Measurements from ENCODE around the gene PAX5.

The PAX5 gene

DNA sequence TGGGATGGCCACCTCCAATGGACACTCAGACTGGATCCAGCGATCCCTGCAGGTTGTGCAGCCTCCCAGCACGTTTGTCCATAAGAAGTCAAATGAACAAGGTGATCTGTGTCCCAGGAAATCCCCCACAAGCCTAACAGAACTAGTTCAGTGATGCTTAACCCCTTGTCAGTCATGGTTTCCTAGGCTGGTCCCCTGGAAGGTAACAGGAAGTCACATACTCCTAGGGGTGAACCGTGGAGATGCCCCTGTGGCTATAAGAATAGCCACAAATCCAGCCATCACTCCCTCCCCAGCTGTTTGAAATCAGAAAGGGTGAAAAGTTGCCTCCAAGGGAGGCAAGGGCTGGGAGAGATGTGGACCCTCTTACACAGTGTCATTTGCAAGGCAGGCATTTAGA, 22.5 kb downstream of the PAX5 start:
- no peak for DNase-seq

DNA sequence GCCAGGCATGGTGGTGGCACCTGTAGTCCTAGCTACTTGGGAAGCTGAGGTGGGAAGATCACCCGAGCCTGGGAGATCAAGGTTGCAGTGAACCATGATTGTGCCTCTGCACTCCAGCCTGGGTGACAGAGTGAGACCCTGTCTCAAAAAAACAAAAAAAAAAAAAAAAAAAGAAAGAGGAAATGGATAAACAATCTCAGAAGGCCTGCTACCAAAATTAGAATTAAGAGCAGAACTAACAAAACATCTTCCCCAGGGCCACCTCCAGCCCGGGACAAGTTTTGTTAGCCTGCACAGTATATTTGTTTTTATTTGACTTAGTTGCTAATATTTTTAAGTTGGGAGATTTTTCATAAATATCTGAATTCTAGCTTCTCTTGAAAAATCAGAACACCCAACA, 23.1 kb downstream of the PAX5 start:
- no peak for DNase-seq

DNA sequence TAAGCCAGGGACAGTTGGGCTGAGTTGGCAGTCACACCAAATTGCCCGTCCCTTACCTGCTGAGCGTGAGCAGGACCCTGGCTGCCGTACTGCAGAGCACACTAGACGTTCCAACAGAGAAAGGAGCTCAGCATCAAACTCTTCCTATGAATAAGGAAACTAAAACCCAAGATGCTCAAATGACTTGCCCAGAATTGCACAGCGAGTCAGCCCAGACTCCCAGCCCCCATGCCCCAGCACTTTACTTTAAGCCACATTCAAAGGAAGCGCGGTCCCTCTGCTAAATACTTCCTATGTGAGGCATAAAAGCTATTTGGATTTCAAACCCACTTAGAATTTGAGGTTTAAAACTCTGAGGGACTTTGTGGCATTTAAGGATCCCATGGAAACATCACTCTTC, 23.9 kb downstream of the PAX5 start:
- no peak for DNase-seq

DNA sequence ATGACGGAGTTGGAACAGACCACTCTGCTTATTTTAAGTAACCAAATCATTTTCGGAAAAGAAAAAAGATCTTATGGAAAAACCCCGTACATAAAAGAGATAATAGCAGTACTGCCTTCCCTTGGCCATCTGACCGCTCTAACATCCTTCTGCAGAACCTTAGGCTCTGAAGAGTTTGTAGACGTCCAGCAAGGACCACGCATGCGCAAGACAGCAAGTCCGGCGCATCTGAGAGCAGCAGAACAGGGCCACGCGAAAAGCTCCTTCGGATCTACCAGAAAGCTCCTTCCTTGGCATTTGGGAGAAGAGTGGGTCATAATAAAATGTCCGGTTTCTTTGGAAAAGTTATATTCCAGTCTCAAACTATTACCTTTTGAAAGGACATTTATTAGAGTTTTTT, 26.8 kb downstream of the PAX5 start:
- DNase-seq: no peak

DNA sequence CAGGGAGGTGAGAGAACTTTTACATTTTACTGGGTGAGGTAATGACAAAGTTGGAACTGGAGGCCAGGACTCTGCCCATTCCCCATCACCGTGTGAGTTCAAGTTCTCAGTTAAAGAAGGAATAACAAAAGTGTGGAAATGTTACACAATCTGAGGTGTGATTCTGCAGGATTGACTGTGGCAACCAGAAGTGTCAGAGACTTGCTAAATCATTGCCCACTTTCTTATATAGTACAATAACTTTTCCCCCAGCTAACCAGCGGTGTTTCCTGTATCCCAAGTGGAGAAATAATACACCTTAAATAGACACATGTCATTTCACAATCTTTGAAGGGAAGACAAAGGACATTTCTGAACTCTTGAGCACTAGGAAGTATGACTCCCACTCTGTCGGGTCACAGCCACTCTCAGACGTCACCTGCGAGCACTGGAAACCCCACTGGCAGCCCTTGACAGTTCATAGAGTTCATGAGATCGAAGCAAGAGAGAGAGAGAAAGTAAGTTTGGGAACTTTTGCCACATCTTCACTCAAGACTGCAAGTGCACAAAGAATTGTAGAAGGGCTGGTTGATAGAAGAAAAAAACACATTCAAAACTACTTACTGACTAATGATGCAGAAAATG, 28.4 kb downstream of the PAX5 start:
- DNase-seq: no peak

DNA sequence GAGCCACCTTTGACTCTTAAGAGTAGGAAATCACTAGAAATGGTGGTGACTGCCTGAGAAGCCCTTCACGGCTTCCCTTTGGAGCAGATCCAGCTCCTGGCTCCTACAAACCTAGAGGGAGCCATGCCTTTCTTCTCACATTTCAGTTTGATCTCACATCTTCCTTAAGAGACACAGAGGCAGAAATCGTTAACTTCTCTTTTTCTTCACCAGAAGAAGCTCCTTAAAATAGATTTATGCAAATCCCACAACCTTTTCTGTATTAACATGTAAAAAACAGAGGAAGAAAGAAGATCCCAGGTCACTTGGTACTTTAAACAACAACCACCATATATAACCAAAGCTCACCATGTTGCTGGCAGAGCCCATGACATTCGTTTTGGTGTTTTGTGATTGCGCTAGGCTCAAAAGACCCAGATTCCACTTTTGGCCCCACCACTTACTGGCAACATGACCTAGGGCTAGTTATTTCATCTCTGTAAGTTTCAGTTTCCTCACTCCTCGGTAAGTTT, 29.6 kb downstream of the PAX5 start:
- DNase-seq: no peak

DNA sequence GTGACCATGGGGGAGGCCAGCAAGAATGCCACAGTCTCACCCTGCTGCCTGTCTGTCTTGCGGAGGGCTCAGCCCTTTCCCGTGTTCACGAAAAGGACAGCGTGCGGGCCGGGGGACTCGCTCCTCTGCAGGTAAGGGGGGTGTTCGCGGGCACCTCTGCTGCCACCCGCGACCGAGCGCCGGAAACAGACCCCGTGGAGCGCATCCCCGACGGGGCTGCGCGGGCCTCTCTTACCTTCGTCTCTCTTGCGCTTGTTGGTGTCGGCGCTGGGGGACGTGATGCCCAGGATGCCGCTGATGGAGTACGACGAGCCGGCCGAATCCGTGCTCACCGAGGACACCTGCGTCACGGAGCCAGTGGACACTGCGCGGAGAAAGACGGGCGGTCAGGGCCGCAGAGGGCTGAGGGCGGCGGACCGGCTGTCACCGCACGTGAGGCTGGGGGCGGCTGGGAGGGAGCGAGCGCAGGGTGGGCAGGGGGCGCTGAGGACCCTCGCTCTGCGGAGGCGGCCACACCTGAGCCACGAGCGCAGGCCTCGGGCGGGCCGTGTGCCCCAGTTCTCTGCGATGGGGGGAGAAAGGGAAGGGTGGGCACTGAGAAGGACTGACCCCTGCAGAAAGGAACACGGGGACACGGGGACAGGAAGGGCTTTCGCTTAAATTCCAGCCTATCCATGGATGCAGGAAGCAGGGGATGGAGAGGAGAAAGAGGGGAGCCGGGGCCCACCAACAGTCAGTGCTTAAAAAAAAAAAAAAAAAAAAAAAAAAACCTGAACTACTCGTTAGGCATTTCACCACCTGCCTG, 31.5 kb downstream of the PAX5 start:
- no peak for DNase-seq

DNA sequence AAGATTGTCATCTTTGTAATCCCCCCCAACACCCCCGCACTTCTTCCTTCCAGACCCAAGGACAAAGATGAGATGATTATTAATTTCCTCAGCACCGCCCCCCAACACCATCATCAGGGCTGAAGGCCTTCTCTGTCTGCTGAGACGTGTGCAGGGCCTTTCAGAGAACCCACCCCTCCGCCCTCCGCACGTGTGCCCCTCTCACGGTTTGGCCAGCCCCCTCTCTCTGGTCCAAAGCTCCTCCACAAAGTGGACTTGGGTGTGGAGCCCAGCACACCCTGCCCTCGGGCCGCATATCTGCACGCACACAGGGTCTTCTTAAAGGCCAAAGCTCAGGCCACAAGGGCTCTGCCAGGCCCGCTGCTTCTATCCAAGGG, 32.0 kb downstream of the PAX5 start:
- no peak for DNase-seq

DNA sequence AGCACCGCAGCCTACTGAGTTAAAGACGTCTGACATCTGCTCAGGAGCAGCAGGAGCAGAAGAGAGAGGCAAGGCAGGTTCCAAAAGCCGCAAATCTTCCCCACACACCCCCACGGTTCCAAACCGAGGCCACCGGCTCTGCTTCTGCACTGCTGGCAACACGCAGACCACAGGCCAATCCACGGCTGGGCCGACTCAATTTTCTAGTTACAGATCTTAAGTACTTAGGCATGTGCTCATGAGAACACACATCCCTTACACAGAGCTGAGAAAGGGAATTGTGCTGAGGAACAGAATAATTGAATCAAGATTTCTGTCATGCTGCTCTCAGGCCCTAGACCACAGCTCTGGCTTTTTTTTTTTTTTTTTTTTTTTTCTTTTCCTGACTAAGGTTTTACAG, 32.6 kb downstream of the PAX5 start:
- DNase-seq: no peak

DNA sequence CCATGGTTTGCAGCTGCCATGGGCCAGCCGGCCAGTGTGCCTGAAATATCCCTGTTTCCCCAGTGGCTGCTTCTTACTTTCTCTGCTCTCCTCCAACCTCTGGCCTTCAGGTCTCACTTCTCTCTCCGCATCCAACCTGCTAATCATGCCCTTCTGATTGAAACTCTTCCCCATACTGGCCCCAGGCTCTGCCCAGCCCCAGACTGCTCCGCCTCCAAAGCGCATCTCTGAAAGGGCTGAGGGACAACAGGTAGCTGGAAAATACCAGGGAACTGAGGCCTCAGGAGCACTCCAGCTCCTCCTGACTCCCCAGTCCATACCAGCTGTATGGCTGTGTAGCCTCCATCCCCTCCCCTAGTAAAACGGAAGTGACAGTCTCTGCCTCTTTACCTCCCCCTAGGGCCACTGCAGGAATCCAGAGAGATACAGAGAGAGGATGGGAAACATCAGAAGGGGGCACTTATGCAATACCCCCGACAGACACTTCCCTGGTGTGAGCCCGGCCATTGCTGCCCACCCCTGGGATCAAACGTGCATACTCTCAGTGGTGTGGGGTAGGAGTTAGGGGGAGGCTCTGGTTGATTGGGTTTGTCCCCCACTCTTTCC, 34.2 kb downstream of the PAX5 start:
- no peak for DNase-seq

DNA sequence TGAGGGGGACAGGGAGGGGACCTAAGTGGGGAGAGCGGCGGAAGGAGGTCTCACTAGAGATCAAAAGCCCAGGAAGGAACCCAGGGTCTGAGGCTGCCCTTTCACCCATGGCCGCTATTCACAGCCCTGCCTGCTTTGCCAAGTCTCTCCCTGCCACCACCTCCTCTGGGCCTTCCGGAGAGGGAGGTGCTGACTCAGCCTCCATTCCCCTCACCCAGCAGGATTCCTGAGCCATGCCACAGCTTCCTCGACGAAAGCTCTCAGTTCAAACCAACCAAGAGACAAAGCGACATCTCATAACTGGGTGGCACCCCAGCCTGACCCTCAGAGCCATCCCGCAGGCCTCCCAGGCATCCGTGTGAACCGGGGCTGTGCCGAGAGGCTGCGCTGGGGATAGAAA, 36.7 kb downstream of the PAX5 start:
- DNase-seq: no peak

DNA sequence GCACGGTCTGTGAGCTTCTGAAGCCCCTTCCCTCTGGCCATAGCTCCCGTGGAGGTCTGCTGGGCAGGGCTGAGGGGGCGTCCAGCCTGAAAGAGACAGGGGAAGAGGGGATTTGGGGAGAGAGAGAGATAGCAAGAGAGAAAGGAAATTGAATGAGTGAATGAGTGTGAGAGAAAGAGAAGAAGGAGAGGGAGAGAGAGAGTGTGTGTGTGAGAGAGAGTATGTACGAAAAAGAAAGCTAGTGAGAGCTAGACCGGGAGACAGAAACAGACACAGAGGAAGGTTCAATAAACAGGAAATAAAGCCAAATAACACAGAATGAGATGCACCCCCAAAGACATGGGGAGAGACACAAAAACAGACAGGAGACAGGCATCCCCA, 37.4 kb downstream of the PAX5 start:
- DNase-seq: no peak

DNA sequence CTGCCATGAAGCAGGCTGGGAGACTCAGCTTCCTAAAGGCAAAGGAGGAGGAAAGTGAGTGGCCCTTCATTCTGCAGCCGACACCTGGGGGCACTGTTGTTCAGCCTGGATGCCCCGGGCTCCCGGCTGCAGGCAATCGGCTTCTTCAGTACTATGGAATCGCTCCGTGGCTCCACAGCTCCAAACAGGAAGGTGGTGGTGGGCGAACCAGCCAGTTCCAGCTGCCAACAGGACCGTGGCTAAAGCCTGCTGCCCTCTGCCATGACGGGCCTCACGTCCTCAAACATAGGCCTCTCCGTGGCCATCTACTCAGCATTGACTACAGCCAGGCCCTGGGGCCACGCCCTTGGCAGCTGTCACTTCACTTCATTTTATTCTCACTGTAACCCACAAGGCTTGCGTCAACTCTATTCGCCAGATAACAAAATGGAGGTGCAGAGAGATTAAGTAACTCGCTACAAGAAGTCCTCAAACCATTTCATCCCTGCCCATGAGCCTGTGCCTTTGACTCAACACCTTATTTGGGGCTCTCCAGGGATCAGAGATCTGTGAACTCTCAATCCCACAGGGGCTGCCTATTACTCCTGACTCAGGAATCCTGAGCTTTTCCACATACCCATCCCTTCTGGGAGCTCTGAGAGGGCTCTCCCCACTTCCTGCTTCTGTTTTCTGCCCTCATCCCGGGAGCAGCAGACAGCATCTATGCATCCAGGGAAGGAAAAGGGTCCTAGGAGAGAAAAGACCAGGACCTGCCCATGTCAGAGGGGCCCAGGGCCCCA, 38.0 kb downstream of the PAX5 start:
- DNase-seq: no peak

DNA sequence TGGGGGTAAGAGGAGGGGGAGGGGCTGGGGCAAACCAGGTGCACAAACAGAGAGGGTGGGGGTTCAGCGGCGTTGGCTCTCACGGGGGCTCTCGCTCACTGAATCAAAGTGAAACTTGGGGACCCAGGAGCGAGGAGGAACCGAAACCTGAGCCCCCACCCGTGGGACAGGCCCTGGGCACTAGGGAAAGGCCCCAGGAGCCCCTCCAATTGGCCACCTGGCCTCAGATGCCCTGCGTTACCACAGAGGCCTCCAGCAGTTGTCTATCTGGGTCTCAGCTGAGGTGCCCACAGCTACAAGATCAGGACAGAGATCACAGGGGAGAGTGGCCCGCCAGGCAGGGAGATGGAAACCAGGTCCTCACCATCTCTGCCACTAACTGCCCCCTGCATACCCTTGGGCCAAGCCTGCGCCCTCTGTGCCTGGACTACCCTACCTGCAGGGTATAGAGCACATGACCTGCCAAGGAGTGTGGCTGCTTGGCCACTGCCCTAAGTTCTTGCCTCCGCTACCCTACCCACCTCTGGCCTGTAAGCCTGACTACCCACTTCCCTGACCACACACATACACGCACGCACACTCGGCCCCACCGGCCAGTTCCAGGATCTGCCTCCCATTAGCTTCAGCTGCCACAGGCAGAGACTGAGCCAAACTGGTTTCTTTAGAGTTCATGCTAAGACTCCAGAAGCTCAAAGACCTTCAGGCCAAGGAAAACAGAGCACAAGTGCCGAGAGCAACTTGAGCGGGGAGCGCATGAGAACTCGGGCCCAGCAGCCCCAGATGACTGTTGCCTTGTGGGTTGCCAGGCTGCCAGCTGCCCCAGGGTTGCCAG, 39.9 kb downstream of the PAX5 start:
- DNase-seq: no peak

DNA sequence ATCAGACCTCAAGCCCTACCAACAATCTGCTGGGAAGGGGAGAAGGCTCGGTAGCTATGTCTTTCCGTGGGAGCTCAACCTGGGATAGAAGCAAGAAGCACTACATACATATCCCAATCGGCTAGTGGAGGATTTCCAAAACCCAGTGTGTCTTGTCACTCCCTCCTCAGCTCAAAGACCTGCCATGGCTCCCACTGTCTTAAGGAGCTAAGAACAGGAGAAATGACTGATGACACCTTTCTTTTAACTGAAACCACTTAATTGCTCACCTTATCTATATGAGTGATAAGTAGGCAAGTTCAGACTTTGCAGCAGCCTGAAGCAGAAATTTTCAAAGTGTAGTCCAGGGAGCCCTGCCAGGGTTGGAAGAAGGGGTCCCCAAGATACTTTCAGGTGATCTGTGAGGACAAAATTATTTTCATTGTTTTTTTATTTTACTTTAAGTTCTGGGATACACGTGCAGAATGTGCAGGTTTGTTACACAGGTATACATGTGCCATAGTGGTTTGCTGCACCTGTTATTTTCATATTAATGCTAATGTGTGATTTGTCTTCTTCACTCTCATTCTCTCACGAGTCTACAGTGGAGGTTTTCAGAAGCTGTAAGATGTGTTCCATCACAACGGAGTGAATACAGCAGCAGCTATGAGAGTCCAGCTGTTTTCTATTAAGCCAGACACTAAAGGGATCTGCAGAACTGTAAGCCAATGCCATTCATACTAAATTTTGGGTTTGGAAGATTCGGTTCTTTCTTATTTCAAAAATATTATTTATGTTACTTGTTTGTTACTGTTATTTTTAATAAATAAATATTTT, 41.4 kb downstream of the PAX5 start:
- no peak for DNase-seq

DNA sequence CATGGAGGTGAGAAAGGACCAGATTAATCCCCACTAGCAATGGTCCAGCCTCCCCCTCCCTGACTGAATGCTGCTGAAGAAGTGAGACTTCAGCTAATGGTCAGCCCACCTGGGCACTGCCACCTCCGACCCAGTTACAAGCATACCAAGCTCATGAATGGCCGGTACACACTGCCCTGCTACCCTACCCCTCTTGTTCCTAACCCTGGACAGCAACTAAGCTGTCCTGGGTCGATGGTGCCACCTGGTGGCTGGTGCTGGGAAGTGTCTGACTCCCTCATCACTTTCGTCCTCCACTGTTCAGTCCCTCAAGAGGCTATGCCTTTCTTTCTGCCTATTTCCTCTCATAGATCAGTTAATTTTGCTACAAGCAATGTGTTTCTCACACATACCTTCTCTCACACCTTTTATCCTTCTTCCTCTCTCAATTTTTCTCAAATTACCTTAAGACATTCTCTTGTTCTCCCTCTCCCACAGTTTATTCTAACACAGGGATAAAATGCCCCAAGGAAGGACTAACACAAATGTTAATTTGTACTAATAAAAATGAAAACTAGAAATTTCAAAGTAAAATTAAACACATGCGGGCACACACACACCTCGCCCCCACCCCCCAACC, 42.4 kb downstream of the PAX5 start:
- no peak for DNase-seq

DNA sequence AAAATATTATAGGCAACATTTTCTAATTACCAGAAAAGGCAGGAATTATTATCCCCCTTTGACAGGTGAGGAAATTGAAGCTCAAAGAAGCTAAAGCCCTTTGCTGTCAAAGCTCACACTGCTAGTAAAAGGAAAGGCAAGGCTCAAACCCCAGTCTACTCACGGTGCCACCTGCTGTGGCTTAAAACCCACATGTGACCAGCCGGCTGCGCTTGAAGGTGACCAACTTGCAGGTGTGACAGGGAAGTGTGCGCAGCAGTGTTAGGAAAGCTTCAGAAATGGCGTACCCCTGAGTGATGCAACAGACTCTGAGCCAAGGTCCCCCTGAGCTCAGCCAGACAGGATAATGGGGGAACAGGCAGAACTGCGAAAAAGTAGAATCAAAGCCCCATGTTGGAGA, 45.2 kb downstream of the PAX5 start:
- no peak for DNase-seq

DNA sequence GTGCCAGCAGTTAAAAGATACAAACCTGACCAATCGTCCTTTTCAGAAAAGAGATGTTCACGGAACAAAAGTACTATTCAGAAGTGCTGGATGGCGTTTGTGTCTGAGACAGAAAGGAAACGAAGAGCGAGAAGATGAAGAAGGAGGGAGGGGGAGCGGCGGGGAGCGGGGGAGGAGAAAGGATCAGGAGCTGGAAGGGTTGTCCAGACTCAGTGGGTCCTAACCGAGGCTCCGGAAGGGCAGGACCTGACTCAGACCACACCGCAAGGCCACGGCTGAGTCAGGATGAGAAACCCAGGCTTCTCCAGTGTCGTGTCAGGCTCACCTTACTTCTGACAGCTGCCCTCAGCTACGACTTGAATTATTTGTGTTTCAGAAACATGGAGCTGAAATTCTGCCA, 46.2 kb downstream of the PAX5 start:
- no peak for DNase-seq

DNA sequence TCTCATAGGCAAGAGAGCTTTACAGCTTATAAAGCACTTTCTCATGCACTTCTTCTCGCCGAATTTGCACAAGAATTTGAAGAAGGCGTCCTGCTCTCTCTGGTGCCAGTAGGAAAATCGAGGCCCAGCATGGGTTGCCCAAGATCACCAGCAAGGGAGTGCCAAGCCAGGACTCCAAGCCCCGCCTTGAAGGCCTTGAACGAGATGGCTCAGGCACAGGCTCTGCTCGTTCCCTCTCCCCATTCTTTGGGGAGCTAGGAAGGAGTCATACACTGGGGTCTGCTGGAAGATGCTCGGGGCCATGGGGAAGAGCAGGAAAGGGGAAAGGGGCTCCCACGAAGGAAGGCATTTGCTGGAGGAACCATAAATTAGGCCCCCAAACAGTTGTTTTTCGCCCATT, 46.7 kb downstream of the PAX5 start:
- DNase-seq: no peak

DNA sequence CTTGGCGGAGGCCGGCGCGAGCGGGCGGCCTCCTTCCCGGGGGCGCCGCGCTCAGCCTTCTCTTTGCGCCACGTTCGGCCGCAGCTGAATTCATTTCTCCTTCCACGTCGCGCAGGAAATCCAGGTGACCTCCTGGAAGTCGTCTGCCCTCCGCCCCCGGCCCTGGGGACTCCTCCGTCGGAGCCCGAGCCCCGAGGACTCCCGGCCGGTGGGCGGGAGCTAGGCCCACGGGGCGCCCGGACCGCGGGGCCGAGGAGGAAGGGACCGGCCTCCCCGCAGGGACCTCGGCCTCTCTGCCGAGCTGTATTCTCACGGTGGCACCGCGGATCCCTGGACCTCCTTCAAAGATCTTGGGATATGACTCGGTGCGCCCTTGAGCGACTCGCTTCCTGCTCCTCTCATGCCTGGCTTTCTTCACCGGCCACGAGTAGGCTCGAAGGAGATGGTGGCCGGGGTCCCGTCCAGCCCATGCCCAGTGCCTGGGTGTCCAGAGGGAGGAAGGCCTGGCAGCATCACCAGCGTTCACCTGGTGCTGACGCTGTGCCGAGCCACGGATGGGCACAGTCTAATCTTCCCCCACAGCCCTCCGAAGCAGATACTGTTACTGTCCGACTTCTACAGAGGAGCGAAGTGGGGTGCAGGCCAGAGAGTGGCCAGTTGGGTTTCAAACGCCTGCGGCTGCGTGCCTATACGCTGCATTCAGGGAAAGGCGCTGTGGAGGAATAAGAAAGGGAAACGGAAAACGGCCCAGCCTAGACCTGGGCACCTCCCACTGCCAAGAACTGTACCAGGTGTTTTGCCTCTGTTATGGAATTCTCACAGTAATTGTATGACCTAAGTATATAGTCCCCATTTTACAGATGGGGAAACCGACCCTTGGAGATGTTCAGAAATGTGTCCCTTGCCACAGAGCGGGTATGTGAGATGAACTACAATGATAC, 47.3 kb downstream of the PAX5 start:
- DNase-seq: no peak
